HG02759 (cell line): ENCODE measurements around the gene WIPF1.

Source experiments
- ATAC-seq: cut with Tn5 transposase; IDR thresholded peaks from one replicate; pipeline ENCODE4 v1.9.1; 2021; ENCODE audit warnings: mild to moderate bottlenecking, moderate library complexity; ENCODE audit not compliant: unreplicated experiment

WIPF1 gene

DNA sequence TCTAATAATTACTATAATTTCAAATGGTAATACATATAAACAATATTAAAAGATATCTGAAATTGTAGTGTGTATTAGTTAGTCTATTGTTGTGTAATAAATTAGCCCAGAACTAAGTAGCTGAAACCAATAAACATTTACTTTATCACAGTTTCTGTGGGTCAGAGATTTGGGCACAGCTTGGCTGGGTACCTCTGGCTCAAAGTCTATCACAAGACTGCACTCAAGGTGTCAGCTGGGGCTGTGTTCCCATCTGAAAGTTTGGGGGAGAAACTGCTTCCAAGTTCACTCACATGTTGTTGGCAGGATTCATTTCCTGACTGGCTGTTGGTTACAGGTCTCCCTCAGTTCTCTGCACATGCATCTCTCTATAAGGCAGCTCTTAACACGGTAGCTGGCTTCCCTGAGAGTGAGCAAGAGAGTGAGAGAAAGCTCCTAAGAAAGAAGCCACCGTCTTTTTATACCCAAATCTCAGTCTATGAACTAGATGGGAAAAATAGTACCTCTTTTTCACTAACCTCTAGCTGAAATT lies 25.6 kb upstream of the WIPF1 start:
- ATAC-seq, result no peak

DNA sequence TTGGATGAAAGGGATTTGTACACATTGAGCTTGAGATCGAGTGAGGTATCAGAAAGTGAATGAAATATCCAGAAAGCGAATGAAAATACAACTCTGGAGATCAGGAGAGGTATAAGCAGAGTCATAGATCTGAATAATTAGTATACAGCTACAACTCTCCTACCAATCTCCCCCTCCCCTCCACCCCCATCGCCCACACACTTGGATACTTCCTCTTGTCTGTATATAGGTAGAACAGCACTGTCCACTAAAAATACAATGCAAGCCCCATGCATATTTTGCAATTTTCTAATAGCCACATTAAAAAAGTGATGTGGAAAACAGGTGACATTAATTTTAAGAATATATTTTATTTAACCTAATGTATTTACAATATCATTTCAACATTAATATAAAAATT lies 23.7 kb upstream of the WIPF1 start:
- ATAC-seq, result no peak

DNA sequence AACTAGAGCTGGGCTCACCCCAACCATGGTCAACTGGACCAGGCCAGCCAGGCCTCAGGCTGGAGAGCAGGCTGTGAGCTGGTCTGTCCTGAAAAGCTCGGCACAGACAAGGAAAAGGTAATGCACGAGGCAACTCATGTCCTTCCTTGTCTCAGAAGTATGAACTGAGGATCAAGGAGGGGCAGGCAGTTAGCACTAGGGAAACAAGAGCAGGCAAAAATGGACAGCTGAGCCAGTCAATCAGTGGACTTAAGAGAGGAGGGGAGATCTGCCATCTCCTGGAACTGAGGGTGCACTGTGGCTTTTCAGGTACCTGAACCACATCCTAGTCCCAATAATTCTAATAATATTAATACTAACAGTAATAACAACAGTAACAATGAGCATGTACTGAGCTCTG lies 20.6 kb upstream of the WIPF1 start:
- ATAC-seq, result no peak

DNA sequence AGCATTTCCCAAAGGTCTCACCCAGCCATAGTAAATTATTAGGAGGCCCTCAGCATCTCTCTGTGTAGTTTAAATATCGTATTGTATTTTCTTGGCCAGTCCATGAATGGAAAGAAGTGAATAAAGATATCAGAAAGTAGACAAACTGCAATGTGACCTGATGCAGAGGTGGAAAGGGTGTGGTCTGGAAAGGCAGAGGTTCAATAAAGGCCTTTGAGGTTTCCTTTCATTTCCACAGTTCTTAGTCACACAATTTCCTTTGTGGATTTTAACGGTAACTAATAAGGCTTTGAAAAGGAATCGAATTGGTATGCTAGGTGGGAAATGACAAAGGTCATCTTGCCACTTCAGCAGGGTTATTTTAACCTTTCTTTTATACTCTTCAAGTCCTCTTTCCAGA lies 20.1 kb upstream of the WIPF1 start:
- ATAC-seq, result no peak

DNA sequence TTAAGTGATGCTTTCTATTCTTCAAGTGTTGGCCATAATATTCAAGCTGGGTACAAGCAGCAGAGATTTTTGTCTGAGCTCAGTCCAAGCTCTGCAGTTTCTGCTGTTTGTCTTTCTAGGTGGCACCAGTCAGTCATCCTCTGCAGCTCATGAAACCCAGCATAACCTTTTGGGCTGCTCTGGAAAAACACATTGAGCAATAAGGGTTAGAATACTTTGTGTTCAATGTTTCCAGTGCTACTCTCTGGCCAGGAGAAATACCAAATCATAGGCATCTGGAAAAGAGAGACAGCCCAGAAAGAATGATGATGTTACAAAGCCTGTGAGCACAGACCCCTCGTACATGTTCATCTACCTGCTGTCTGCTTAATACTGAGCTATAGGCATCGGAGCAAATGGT lies 19.5 kb upstream of the WIPF1 start:
- ATAC-seq, result no peak

DNA sequence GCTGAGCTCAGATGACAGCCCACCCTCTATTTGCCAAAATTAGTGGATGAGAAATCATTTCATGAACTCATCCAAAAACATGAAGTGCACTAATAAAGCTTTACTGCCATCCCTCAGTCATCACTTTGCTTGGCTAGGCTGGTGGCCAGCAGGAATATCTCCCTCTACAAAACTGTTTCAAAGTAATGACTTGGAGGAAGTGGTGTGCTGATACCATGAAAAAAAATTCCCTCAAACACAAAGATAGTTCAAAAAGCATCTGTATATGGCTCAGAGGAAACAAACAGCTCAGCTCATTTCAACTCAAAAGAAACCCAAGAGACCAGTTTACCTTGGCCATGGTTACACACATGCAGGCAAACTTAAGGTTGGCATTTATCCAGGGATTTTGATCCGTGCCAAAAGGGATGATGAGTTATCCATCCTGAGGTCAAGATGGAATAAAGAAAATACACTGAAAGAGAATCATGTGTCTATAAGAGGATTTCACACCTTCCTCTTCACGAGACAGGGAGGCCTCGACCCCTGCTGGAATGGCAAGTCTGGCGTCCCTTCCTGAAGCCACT lies 18.4 kb upstream of the WIPF1 start:
- peak; percentile 39 for ATAC-seq

DNA sequence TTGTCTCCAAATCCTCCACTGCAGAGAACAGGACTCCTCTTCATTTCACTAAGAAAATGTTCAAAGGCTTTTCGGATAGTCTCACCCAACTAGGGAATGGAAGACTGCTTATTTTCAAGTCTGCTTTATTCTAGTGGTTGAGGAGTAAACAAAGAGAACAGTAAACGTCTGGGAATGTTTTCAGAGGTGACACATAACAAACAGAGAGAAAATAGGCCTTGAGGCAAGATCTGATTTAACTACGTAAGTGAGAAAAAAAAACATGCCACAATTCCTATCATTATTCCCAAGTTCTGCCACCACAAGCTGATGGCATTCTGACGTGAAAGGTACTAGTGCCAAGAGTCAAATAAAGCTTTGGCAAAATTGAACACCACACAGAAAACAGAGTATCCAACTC lies 16.7 kb upstream of the WIPF1 start:
- ATAC-seq, result no peak

DNA sequence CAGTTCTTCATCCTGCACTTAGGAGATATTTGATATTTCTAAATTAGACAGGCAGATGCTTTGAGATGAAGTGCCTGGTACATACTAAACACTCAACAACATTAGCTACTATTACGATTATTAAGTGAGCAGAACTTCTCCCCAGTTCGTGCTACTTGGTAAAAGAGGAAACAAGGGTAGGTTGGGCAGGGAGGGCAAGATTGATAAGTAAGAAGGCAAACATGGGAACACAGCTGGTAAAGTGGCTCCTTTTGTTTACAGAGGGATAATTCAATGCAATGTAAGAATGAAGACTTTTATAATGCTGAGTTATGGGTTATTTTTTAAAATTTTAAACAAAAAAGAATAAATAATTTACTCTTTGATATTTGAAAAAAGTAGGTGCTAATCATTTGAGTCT lies 15.9 kb upstream of the WIPF1 start:
- ATAC-seq, result no peak

DNA sequence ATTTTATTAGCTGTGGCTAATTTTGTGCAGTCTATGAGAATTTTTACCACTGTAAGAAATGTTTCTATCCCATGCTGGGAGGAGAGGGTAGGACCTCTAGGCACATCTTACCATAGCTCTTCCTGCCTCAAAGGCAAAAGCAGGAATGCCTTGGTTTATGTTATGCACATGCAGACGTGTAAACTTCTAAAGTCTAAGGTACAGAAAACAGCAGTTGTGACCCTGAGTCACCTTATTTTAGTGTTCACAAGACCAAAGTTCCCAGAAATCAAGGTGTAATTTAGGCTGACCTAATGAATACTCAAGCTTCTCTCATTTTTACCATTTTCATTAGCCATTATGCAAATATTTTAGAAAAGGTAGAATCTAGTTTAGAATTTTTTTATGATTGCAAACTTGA lies 15.4 kb upstream of the WIPF1 start:
- ATAC-seq, result no peak

DNA sequence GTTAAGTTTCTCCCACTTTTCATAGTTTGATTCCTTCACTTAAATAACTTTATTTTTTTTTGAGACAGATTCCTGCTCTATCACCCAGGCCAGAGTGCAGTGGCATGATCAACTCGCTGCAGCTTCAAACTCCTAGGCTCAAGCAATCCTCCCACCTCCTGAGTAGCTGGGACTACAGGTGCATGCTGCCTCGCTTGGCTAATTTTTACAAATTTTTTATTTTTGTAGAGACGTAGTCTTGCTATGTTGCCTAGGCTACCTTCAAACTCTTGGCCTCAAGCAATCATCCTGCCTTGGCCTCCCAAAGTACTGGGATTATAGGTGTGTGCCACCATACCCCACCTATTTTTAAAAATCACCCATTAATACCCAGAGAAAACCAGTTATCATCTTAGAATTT lies 14.2 kb upstream of the WIPF1 start:
- ATAC-seq, result peak; percentile 24

DNA sequence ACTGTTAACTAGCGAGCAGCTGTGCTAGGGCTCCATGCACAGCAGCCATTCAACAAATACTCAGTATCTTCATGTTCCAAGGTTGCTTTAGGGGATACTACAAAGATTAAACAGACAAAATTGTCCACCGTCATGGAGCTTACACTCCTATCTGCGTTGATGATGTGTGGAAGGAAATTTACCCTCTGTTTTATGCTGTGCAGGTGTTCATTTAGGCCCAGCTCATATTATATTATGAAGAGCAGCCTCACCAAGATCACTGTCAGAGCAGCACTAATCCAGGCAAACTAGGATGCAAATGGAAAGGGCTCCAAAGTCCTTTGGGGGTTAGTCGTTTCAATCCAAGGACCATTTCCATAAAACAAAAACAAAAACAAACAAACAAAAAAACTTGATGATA lies 13.4 kb upstream of the WIPF1 start:
- ATAC-seq, result no peak

DNA sequence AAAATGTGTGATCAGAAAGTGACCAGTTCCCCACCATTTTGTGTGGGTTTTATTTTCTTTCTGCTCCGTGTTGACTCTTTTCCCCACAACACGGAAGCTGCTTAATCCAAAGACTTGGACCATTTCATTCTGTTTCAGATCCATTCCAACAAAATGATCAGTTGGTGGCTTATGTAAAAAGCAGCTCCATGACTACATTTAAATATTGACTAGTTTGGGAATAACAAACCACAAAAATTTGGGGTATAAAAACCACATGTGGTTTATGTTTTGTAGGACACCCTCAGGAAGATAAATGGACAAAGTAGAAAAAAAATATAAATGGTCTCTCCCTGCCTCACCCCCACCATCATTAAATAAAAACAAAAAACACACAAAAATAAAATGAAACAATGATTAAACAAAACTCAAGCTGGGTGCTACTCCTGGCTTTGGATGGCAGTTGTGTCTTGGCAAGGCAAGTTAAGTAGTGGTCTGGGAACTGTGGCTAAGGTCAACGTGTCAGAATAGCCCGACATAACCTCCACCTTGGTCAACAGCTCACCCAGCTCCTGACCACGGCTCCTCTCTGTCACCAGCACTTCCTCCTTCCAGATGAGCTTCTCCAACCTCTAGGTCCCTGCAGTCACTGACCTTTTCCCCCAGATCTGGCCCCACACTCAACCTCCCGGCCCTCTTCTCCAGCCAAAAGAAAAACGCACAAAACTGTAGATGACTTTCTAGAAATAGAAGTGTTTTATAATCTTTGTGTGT lies 12.8 kb upstream of the WIPF1 start:
- ATAC-seq, result no peak

DNA sequence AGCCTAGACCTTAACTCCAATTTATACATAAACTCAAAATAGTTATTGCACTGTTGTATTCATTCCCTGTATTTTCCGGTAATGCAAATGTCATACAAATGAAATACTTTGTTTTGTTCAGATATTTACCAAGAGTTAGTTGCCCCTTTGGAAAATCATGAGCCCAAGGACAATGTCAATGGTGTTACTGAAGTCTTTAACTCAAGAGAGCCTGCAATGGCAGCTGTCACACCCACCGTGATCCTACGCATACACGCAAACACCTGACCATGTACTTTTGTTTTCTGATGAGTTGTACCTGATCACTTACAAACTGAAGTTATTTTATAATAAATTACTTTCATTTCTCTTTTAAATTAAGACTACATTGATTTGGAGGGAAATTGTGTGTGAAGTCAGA lies 11.7 kb upstream of the WIPF1 start:
- ATAC-seq, result no peak

DNA sequence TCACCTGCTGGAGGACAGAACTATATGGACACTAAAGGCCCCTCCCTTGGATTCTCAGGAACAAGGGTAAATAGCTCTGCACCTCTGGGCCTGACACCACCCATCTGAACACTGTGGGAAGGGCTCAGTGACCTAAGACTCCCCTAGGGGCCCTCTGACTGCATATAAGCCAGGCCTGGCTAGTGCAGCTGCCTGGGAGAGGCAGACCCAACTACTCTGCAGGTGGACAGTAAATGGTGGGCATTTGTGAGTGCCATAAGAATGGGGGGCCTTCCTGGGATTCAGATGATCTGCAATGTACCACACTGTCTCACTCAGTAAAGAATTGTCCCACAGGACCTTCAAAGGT lies 11.2 kb upstream of the WIPF1 start:
- peak; percentile 62 for ATAC-seq

DNA sequence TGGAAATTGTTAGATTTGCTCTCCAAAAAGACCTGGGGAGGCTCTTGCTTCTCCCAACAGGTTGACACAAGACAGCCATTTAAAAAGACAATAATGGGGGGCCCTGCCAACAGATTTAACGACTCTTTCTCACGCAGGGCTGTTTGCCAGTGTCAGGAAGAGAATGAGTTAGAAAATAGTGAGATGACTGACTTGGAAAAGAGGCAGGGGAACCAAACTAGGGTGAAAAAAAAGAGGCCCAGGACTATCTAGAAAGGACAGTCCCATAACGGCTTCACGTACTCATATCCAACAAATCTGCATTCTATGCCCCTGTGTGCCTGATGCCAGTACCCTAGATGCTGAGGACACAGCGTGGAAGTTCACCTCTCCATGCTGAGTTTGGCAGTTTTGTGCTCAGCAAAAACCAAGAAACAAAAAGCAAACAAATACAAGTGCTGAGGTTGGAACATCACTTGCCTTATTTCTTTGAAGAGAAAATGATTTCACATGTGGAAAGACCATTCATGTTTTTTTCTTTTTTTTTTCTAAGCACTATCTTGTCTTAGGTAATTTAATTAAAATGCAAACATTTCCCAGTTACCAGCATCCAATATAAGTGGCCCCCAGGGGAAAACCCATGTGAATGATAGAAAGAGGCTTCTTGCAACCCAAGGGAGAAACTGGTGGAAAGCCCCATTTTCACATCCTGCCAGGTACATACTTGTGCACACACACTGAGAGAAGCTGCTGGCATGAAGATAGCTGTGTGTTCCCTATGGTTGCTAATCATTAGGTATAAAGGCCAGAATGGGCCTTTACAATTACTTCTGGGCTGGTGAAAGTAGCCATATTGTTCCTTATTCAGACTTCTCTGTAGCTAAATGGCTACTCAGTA lies 10.6 kb upstream of the WIPF1 start:
- peak; percentile 78 for ATAC-seq

DNA sequence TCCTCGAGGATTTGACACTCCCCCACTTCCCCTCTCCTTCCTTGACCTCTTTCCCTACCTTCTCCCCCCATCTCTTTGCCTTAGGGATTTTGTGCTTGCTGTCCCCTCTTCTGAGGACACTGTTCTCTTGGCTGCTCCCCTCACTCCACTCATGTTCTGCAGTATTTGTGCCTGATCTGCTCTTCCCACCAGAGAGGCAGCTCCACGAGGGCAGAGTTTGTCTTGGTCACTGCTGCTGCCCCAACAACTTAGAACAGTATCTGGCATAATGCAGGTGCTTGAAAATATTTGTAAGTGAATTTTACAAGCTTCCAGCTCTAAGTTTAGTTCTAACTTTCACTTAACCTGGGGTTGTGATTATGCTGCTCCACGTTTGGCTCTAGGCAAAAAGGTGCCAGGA lies 10.0 kb upstream of the WIPF1 start:
- no peak for ATAC-seq

DNA sequence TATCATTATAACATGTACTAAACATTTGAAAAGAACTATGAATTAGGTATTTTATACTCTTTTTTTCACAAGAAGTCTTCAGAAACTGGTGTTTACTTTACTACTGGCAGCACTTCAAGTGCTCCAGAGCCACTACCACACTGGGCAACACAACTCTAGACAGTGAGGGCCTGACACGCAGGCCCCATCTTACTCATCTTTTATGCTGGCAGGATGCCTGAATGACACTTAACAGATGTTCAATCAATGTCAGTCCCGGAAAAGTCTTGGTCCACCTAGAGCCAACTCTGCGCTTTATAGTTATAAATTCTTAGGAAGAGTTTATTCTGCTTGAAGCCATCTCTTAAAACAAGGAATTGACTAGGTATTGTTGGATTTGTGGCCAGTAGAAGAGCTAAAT lies 8.7 kb upstream of the WIPF1 start:
- ATAC-seq, result peak; percentile 44

DNA sequence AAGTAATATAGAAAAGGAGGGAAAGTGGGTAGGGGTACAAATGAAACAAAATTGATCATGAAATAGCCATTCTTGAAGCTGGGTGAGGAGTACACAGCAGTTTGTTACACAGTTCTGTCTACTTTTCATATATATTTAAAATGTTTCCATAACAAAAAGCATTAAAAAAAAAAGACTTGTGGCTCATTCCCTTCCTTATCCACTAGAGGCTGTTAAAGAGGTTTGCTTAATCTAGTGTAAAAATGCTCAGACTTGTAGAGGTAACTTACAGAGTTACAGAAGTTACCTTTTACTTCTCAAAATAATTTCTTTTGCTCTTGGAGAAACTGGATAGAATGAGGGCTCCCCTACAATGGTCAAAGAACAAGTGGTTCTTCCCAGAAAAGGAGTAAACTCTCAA lies 8.1 kb upstream of the WIPF1 start:
- ATAC-seq, result no peak

DNA sequence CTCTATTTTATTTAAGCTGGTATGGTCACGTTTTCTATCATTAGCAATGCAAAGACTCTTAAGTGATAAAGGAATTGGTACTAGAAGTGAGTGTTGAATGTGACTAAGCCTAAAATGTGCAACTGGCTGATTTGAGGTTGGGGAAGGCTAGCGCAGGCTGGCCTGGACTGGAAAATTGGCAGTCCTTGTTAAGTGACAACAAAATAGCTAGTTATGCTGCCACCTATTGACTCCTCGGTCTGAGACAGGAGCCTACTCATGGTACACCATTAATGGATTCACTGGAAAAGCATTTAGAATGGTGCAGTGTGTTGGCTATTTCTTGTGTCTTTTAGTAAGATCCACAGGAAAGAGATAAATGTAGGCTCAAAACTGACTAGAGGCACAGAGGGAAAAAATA lies 5.7 kb upstream of the WIPF1 start:
- peak; percentile 38 for ATAC-seq

DNA sequence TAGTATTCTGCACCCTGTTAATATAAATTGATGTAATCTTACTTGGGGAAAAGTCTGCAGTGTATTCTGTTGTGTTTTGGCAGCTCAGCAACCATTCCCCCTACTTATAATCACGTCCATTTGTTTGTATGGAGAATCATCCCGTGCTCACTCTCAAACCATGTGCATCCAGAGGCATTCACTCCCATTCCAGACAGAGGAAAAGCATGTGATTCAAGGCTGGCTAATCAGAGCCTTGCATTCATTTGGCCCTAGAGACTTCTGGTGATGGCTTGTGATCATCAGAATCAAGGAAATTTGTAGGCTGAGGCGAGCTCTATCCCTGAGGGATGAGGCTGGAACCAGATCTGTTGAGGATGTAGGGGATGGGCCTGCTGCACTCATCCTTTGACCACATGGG lies 5.1 kb upstream of the WIPF1 start:
- no peak for ATAC-seq

DNA sequence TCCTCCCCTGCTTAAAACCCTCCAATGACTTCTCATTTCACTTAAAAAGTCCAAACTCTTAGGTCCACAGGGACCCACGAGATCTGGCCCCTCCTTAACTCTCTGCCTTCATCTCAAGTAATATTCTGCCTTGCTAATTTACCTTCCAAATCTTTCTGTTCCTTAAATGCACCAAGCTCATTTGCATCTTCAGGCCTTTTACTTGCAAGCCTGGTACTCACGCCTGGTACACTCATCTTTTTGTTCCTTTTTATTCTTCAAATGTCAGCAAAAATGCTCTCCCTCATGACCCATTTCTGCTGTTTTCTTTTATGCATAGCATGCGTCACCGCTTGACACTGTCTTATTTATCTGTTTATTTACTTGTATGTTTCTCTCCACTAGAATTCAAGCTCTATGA lies 2.7 kb upstream of the WIPF1 start:
- ATAC-seq, result no peak
